NCI-H128 (cell line): ENCODE results near the gene CD58.
A peak's percentile ranks its signal among the peaks of the same experiment; 100 is the strongest.
"Not testable (repeated sequence)": the region's sequence is repeated elsewhere in the genome, so short reads cannot be mapped to it uniquely, and the experiment has no call there.

ENCODE experiments used
- DNase-seq: peaks from one replicate; lab custom pipeline; 2025; ENCODE audit not compliant: unreplicated experiment; lab: John Stamatoyannopoulos, UW

The CD58 gene, protein sequence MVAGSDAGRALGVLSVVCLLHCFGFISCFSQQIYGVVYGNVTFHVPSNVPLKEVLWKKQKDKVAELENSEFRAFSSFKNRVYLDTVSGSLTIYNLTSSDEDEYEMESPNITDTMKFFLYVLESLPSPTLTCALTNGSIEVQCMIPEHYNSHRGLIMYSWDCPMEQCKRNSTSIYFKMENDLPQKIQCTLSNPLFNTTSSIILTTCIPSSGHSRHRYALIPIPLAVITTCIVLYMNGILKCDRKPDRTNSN

DNA sequence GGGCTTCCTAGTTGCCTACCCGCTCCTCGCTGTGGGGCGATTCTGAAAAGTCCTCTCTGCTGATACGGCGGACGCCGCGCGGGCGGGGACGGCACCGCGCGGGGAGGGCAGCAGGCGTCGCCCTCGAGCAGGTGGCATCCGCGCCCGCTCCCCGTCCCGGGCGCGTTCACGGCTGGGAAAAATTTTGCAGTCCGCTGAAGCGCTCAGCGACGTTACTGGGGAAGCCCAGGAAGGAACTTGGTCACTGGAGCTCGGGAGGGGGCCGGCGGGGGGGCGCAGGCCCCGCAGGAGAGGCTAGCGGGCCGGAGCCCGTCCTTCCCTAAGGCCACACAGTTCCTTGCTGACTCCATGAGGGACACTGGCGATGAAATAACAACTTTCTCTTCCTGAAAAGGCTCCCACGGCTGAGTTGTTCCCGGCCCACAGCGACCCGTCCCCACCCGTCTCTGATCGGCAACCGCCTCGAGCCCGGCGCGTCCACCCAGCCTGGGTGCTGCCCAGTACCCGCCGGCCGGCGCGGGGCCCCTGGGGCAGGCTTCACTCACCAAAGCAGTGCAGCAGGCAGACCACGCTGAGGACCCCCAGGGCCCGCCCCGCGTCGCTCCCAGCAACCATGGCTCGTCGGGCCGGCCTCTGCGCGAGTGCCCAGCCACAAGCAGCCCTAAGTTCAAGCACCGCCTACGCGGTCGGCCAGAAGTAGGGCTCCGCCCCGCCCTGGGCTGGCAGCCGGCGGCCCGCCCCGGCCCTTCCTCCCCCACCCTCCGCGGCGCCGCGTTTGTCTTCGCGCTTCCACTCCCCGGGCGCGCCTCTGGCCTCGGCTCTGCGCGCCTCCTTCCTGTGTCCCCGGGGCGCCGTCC, at the start of gene CD58:
Gene CD58, minus strand, starts transcription at position 669 of the 857 bp plus-strand sequence. Its CDS starts 54 bp downstream, at position 615.
- DNase-seq, result peak; percentile 46

DNA sequence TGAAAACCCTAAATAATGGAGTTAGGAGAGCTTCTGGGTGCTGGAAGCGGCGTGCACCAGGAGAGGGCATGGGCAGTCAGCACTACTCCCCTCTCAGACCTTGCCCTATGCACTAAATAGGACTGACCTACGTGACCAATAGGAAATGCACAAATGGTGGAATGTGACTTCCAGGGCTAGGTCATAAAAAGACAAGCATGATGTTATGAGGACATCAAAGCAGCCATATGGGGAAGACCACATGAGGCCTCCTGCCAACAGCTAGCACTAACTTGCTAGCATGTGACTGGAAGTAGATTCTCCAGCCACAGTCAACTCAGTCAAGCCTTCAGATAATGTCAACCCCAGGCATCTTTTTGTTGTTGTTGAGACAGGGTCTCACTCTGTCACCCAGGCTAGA, 49.6 kb upstream of the CD58 start:
- DNase-seq, result not testable (repeated sequence)

DNA sequence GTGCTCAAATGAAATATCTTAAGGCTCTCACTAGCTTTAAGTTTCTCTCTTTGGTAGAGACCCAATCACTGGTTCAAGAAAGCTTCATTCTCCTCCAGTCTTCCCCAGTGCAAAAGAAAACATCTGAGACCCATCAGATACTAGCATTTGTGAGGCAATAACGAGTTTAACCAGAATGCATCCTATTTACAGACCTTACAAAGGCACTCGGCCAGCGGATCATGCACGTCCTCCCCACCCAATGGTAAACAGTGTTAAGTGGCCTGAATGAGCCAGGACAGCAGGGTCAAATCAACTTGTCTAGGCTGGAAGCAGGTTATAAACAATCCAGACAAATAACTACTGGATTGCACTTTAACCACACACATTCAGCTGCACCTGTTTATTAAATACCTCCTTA, 48.3 kb upstream of the CD58 start:
- DNase-seq, result not testable (repeated sequence)

DNA sequence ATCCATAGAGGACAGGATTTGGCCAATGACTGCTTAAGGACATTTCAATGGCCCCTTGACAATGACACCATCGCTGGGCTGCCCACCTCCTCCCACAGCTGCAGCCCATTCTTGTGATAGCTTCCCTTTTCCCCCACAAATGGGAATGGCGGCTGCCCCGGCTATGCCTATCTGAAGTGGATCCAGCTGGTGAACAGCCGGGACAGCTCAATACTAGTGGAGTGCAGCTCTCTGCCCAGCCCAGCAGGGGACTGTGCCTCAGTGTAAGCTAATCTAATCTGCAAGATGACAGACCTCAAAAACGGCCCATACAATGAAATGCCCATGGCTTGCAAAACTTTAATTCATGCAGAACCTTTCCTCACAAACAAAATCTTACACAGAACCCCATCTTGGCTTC, 47.0 kb upstream of the CD58 start:
- not testable (repeated sequence) for DNase-seq

DNA sequence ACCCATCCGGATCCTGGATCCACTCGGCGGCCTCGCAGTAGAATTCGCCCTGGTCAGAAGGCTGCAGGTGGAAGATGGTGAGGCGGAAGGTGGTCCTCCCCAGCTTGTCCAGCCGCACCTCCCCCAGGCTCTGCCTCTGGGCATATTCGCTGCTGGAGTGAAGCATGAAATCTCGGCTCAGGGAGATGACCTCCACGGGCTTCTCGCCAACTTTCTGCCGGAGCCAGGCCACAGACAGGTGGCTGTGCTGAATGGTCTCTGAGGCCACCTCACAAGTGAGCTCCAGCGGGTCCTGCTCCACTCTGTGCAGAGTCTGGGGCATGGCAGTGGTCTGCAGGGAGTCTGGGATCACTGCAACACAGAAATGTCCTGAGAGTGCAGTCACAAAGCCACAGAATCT, 43.0 kb upstream of the CD58 start:
- not testable (repeated sequence) for DNase-seq

DNA sequence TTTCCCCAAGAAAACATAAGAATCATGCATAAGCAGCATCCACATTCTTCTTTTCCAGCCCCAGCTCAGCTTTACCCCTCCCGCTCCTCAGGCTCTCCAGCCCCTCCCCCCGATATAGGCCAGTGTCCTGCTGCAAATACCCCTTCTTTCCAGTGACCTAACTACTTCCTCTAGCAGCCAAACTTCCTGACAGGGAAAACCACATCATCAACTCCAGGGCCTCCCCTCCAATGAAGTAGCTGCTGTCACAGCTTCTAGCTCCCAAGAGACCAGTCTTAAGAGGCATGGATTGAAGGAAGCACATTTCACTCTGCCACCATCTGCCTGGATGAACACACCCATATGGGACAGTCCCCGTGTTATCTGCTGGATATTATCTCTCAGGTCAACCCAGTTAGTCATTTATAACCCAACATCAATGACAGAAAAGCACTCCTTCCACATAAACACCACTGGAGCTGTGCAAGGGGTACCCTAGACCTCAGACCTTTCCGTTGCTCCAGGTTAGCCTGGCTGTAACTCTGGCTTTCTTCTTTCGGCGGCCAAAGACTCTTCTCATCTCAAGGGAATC, 39.1 kb upstream of the CD58 start:
- DNase-seq, result not testable (repeated sequence)

DNA sequence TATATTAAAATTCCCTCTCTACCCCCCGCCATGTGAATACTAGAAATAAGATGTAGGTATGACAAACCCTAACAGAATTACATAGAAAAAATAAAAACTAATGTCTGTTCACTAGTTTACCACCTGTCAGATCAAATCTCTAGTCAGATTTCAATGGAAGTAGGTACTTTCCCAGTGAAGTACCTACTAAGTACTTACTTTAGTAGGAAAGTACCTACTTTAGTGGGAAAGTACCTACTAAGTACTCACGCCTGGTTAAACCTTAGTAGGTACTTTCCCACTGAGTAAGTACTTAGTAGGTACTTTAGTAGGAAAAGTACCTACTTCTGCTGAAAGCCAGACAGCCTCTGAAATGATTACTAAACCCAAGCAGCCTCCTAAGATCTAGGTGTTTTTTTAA, 38.0 kb upstream of the CD58 start:
- not testable (repeated sequence) for DNase-seq

DNA sequence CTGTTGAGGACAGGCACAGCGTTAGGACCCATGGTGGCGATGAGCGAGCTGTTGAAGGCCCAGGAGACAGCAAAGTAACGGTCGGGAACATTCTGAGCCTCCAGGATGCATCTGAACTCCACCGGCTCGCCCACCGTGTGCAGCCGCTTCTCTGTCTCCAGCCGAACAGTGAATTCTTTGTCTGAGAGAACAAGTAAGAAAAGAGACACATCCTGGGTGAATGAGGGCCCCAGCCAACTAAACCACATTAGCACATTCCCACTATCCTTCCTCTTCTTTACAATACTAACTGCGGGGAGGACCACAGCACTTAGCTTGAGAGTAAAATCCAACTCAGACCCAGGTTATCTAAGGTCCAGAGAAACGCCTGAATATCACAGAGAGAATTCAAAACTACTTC, 37.3 kb upstream of the CD58 start:
- not testable (repeated sequence) for DNase-seq

DNA sequence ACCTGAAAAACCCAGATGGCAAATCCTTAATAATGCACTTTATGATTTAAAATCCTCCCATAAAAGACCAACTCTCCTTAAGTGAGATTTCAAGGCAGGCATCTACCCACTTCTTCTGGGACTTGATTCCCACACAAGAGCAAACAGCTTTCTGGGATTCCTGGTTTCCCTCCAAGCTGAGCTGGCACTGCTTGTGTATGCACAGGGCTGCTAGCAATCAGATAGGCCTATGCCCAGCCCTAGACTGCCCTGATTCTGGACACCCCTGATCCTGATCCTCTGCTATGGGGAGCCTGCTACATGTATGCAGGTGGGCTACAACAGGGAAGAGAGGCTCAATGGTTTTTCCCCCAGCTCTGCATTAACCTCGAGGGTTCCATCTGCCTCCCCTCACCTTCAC, 36.6 kb upstream of the CD58 start:
- DNase-seq, result not testable (repeated sequence)

DNA sequence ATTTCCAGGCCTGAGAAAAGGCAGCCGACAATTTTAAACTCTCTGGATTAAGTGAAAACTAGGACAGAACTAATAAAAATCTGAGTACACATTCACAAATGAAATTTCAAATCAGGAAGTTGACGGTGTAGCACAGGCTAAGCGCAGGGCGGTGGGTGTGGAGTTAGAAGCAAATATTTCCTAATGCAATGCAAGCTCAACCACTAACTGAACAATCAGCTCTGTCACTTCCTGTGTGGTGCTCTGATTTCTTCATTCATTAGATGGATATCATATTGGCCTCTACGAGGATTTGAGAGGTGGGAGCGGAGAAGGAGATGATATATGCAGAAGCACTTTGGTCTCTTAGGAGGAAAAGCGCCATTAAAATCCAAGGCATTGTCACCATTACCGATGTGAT, 35.2 kb upstream of the CD58 start:
- not testable (repeated sequence) for DNase-seq

DNA sequence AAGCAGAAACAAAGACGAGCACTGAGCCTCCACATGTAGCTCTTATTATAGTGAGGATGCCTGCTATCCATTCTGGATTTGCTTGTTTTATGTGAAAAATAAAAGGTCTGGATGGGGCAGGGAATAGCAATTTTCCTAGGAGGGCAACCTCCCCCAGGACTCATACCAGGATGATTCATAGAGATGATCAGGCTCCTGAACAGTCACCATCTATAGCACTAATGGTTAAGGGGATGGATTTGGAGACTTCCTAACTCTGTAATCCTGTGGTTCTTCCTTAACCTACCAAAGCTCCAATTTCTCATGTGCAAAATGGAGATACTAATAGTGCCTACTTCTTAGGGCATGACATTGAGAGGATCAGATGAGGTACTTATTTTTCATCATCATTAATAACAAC, 34.5 kb upstream of the CD58 start:
- DNase-seq, result no peak

DNA sequence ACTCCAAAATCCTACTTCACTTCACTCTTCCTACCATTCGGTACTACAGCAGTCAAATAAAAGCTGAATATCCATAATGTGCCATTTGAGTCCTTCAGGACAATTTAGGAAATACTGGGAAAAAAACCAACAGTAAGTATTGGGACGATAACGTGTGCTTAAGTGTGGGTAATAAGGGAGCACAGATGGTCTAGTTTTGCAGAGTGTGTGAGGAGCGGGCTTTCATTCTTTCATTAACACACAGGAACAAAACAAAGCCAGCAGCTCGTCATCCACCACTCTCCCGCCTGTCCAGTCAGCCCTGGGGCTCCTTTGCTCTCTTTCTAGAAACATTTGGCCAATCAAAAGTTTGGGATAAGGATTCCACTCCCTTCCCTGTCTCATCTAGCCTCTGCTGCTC, 33.6 kb upstream of the CD58 start:
- DNase-seq, result not testable (repeated sequence)

DNA sequence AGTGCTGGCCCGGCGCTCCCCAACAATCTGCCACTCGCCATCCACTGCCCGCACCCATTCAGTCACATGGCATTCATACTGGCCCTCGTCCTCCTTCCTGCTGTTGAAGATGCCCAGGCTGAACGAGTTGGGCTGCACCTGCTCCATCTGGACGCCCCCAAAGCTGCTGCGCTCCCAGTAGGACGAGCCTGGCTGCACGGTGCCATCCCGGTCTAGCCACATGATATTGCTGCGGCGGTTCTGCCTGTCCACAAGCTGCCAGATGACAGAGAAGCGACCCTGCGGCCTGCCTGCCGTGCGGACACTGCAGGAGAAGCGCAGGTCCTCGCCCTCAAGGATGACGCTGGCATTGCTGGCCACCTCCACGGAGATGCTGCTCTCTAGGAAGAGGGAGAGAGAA, 32.8 kb upstream of the CD58 start:
- DNase-seq, result not testable (repeated sequence)

DNA sequence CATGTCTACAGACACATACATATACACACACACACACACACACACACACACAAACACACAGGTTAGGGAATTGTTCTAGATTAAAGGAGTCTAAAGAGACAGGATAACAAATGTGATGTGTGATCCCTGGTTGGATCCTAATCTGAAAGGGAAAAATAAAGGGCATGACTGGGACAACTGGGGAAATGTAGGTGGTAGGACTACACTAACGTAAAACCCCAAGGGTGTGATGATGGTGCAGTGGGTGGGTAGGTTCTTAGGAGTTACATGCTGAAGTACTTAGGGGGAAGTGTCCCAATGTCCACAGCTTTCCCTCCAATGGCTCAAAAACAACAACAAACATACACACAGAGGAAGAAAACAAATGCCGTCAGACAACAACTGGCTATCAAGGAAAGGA, 28.5 kb upstream of the CD58 start:
- not testable (repeated sequence) for DNase-seq

DNA sequence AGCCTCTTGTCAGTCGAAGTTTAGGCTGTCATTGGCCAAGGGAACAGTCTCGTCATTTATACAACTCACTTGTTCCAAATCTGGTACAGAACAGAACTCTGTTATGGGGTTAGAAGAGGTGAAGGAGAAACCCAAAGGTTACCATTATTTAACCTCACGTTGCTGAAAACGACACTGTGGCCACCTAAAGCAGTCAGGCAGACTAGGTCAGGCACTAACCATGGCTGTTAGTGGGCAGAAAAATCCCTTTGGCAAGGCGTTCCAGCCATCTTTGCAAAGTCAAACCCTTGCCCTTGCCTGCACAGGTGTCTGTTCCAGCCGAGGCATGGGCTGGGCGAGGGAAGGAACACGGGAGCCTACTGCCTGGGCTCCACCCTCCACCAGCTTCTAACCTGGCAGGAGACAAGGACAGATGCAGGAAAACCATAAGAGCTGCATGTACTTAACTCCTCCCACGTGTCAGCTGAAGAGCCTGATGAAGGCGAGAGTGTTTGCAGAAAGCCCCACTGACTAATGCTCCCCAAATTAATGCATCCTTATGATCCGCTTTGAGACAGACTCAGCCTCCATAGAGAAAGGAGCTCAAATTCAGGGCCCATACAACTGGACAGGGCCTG, 27.7 kb upstream of the CD58 start:
- DNase-seq, result not testable (repeated sequence)

DNA sequence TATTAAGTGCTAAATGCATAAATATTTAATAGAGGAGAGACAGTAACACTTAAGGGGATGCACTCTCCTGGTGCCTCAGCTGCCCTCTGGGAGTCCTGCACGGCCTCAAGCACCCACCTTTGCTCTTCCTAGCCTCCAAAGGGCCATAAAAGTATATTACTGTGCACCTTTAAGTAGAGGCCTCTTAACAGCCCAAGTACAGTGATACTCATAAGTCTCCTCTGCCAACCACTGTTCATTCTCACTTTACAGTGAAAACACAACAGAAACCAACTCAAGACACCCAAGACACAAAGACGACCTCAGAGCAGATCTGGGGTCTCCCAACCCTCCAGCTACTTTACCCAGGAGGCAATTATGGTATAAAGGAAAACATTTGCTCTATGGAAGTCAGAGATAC, 26.6 kb upstream of the CD58 start:
- not testable (repeated sequence) for DNase-seq

DNA sequence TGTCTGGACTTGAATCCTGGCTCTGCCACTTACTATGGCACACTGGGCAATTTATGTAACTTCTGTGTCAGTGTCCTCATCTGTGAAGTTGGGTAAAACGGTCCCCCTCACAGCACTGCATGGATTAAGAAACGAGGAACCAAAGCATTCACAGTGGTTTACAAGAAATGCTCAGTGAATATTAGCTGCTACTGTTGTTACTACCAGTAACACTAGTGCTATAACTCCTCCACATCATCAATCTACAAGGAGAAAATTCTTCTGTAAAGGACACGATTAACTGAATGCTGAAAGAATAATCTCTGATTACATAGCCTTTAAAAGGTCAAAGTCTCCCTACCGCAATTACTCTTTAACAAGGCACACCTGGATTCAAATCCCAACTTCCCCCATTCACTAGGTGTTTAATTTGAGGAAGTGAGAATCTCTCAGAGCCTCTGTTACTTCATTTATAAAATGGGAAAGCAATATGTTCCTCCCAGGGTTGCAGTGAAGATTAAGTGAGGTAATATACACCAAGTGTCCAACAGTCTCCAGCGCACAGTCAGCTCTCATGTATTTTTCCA, 26.0 kb upstream of the CD58 start:
- DNase-seq, result not testable (repeated sequence)

DNA sequence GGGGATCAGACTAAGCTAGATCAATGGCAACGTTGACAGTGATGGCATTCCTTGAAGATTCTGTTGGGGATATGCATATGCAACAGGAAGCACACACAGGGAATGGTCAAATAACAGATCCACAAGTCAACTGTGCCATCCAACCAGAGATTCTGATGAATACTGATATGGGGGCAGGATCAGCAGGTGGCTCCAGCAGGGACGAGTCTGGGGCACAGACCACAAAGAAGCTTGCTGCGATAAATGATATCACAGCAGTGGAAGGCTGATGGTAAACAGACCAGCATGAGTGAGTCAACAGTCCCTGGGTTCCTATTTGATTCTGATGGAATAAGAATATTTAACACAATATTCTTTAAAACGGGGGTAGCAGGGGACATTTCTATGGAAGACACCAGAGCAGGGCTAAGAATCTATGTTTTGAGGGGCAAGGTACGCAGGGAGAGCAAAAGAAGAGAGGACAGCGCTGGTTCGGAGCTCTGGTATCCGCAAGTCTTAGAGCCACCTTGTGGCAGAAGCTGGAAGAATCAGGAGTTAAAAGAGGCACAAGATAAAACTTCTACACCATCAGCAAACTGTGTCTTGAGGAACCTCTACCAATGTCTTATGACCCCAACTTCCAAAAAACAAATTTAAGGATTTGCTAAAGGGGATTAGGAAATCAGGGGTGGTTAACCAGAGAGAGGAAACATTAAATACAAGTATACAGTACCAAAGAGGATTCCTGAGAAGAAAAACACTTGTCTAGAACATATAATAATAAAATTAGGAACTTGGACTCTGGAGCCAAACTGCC, 25.3 kb upstream of the CD58 start:
- not testable (repeated sequence) for DNase-seq

DNA sequence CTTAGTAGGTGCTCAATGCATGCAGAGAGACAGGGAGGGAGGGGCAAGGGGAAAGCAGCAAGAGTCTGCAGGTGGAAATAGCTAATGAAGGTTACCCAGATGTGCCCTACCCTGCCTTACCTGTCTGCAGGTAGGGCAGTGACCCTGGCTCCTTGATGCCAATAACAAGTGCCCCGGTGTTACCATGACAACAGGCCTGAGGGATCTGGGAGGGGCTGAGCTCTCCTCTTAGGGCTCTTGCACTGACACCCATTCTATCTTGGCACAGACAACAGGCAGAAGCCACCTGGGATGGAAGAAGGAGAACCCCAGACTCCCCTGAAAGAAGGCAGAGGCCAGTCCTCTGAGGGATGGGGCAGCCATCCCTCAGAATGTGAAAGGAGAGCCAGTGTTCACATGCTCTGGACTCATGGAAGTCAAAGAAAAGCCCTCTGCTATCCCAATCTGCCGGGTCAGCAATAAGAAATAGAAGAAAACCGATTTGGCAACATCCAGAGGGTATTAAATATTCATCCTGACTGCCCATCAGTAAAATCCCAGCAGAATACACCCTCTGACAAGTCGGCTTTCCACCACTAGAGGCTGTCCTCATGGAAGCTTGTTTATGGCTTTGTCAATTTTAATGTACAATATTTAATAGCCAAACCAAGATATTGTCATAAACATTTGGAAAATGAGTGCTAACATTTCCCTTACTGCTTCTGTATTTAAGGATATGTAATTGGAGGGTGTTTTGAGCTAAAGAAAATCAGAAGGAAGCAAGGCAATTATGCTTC, 24.4 kb upstream of the CD58 start:
- not testable (repeated sequence) for DNase-seq

DNA sequence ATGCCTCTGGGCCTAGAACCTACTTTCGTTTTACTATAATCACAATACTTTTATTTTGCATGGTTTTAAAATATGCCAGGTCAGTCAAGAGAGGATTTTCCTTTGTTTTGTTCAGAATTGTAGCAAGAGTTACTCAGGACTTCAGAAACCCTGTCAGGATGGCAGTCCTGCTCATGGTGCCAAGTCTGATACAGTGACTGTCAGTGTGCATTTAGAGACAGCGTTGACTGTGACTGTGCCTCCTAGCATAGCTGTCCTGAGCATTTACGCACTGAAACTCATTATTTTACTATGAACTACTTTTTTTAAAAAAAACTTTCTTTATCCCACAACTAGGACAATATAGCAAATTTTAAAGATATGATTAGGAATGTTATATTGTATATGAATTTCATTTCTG, 23.2 kb upstream of the CD58 start:
- not testable (repeated sequence) for DNase-seq
